DOHH2 (cell line): ENCODE data around the gene LILRA6.

Experiments used
- CTCF ChIP-seq: fragments of 200-600 bp; sonication (generic); IDR thresholded peaks from one replicate; pipeline ENCODE4 v1.5.1; 2014; ENCODE audit warnings: antibody characterized with exemption, mild to moderate bottlenecking, low read depth, low read length; ENCODE audit not compliant: poor library complexity, severe bottlenecking
- EZH2phosphoT487 ChIP-seq: fragments of 200-600 bp; sonication (generic); IDR thresholded peaks from 2 replicates; pipeline ENCODE4 v1.6.1; 2017; ENCODE audit warnings: borderline replicate concordance, mild to moderate bottlenecking, antibody characterized with exemption, low read length, moderate library complexity, mixed read lengths

- TF ChIP-seq EZH2phosphoT487 (no peak), CTCF (no peak)
These were observed 28.5 kb upstream of the LILRA6 start for GRCh38 chr19:54271106-54271505.
